Esophagus mucosa (tissue), 1 donor: ENCODE results near the gene GZMA. TPM values are rescaled to one million over a fixed set of nuclear protein-coding genes. Genes with fewer than 3 reads are reported as not detected.
A peak's percentile ranks its signal among the peaks of the same experiment; 100 is the strongest.
"Not testable (repeated sequence)": the region's sequence is repeated elsewhere in the genome, so short reads cannot be mapped to it uniquely, and the experiment has no call there.

Experiments
- ATAC-seq: fragments of 200-7000 bp; cut with Tn5 transposase; one replicate; pipeline ENCODE4 v1.9.1; 2020
- total RNA-seq: library from RNA; stranded (reverse); gene quantifications from one replicate; pipeline ENCODE4 v1.2.4, GENCODE V29; 2023
- donor health status: DM: yes; HTN: yes; CAD: no.

Gene GZMA
- total RNA-seq, result 0.36 TPM

DNA sequence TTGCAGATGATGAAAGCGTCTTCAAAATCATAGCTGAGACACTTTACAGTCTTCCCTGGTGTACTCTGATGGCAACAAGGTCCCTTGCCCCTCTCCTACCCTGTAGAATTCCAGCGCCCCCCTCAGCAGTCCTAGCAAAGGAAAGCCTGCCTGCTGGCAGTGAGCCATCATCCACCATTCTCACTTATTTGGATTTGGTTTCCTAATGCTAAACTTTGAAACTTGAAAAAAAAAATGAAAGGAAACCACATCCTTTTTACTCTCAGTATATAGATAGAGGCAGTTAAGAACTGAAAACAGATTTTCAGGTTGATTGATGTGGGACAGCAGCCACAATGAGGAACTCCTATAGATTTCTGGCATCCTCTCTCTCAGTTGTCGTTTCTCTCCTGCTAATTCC is at the start of gene GZMA:
TSS of gene GZMA (plus strand) at position 299 of the 400 bp plus-strand sequence. CDS start at position 336, 37 bp downstream.
- ATAC-seq, result no peak

- ATAC-seq, result no peak
Measured at GRCh38 chr5:55055183-55055582, 47.3 kb upstream of the GZMA start.

DNA sequence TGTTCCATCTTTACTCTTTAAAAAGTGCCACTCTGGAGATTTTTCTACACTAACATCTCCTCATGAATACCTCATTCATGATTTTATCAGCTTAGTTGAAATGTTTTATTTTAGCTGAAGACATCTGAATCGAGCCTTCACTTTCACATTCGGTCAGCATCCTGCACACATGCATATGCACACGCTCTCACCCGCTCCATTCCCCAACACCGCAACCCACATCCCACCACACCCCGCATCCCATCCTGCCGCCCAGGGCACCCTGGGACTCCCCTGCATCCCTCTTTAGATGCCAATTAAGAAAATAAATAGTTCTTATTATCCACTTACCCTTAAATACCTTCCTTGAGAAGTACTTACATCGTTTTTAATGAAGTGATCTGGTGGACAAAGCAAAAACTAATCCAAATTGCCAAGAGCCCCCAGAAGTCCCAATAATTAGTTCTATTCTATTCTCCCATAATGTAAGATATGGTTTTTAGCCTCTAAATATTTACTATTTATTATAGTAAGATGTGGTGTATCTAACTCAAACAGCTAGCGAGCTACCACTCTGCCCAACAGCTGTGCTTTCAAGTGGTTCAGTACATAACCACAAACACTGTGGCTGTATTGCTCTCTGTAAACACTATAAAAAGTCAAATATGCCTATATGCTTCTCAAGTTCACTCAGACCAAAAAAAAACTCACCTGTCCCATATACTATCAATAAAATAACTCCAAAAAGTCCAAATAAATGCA is 40.2 kb upstream of the GZMA start:
- ATAC-seq, result no peak

DNA sequence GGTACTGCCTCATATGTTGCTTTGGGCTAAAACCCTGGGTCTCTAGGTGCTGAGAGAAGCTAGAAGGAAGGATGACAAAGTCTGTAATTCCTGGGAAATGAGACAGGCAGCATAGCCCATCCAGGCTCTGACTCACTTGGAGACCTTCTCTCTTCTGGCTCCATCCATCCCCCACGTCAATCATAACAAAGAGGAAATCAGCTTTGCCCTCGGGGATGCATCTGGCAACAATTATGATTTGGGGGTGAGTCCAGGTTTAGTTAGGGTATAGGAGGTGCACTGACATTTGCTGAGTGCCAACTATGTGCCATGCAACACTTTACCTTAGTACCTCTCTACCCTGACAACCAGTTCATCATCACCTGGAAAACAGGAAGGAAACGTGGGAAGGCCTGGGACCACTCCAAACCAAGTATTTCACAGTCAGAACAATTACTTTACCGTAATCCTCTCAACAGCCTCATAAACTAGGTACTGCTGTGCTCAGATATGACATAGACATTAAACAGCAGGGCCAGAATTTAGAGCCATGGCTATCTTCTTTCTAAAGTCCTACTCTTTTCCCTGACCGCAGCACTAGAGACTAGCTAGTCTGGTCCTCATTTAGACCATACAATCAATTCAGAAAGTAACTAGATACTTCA is 39.1 kb upstream of the GZMA start:
- ATAC-seq, result no peak

GRCh38 chr5:55063899-55064298 is 38.5 kb upstream of the GZMA start:
- ATAC-seq, result no peak

- no peak for ATAC-seq
Measured at GRCh38 chr5:55064523-55064922, 37.9 kb upstream of the GZMA start.

DNA sequence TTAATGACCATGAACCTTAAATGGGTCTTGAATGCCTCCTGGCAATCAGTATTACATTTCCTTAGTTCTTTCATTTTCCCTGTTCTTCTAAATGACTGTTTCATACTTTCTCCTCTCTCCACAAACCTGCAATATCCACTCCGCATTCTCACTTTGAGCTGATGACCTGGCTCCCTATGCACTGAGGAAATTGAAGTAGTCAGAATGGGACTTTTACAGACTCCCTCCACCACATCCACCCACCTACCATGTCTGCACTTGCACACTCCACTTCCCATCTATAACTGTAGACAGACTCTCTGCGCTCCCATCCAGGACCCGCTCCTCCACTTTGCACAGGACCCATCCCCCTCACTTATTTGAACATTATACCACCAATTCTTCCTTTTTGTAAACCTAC is 36.2 kb upstream of the GZMA start:
- no peak for ATAC-seq

- no peak for ATAC-seq
Measured at GRCh38 chr5:55070968-55071367, 31.5 kb upstream of the GZMA start.

DNA sequence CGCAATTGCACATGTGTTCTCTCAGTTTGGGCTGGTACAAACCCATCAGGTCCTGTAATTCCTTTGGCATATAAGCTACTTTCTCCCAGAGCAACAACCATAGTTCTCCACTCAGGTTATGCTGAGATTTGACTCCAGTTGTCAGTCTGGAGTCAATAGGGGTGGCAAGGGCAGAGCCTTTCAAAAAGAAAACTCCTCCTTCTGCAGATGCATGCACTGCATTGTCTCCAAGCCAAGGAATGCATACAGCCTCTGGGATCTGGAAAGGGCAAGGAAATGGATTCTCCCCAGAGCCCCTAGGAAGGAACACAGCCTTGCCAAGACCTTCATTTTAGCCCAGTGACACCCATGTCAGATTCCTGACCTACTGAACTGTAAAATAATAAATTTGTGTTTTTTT is 31.0 kb upstream of the GZMA start:
- no peak for ATAC-seq

GRCh38 chr5:55072666-55073065 is 29.8 kb upstream of the GZMA start:
- no peak for ATAC-seq

GRCh38 chr5:55073211-55073610 is 29.2 kb upstream of the GZMA start:
- peak; percentile 65 for ATAC-seq

DNA sequence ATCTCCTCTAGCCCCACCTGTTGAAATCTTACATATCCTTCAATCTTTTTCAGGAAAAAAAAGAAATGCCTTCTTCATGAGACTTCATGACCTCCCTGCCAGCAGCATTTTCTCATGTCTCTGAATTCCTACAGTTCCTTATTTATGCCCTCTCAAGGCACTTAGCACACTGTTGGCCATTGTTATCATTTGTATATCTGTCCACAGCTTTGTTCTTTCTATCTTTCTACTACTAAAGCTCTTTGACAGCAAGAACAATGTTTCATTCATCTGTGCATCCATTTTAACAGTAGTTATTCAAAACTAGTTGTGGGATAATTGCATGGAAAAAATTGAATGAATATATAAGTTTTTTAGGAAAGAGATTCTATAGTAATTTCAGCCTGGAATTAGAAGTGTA is 20.9 kb upstream of the GZMA start:
- no peak for ATAC-seq

GRCh38 chr5:55089301-55089700 is 13.1 kb upstream of the GZMA start:
- not testable (repeated sequence) for ATAC-seq

DNA sequence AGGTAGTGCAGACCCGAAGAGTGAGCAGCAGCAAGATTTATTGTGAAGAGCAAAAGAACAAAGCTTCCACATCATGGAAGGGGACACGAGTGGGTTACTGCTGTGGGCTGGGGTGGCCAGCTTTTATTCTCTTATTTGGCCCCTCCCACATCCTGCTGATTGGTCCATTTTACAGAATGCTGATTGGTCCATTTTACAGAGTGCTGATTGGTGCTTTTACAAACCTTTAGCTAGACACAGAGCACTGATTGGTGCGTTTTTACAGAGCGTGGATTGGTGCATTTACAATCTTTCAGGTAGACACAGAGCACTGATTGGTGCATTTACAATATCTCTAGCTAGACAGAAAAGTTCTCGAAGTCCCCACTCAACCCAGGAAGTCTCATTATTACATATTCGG is 11.4 kb upstream of the GZMA start:
- ATAC-seq, result not testable (repeated sequence)

- ATAC-seq, result no peak
Measured at GRCh38 chr5:55096182-55096581, 6.3 kb upstream of the GZMA start.

- ATAC-seq, result no peak
Measured at GRCh38 chr5:55096861-55097260, 5.6 kb upstream of the GZMA start.

DNA sequence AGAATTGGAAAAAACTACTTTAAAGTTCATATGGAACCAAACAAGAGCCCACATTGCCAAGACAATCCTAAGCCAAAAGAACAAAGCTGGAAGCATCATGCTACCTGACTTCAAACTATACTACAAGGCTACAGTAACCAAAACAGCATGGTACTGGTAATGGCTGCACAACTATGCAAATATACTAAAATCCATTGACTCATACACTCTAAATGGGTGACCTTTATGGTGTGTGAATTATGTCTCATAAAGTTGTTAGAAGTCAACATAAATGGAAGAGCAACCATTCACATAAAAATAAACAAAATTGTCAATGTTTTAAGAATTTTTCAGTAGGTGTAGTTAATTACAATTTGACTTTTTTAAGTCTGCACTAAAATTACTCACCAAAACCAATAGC is 1.3 kb upstream of the GZMA start:
- not testable (repeated sequence) for ATAC-seq

DNA sequence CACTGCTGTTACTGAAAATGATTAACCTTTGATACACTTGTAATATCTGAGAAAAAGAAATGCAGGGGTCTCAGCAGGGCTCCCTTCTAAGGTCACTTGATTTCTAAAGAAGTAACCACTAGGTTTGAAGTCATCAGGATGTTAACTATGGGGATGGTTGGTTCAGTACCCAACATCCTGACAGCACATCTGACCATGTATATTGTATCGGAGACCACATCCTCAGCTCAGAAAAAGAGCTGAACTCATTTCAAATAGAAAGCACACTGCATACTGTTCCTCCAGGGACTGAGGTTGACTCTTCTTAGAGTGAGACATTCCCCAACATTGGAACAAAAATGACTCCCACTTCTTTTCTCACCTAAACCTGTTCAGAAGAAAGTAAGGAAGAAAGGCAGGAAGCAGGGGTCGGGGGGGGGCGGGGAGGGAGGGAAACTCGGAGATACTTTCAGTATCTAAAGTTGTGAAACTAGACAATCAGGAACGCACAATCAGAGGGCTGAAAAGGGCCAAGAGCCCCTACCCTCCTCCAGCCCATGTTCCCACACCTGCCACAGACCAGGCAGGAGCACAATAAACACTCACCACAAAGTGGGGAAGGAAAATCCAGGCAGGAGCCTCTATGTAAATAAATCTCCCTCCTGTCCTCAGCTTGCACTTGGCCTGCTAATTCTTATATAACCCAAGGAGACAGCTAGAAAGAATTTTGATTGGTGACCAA is 730 bp upstream of the GZMA start:
- ATAC-seq, result no peak

DNA sequence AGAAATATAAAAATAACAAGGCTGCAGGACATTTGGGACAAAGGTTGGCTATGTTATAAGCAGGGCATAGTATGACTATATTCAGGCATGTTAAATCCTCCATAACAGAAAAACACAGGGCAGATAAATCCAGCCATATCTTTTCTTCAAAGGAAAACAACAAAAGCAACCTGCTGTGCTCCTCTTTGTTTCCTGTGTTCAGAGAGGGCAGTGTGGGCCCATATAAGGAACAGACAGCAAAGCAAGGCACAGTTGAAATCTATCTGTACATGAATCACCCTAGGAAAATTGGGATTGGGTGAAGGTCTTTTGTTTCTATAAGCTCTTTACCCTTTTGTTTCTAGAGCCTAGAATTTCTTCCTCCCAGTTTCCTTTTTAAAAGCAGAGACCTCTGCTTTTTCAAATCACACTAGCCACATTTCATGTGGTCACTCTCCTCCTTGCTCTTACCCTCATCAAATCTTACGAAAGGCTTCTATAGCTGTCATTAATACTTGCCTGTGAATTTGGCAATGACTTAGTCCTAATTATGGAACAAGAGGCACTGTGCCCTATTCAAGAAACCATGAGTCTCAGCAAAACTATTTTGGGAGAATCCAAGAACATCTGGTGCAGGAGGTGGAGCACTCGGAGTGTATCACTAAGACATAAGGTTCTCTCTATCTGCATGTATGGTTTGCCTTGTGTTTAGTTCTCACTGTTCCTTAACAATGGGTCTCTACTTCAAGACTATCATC is 1.8 kb downstream of the GZMA start:
- no peak for ATAC-seq

GRCh38 chr5:55104946-55105701 is 2.7 kb downstream of the GZMA start:
- no peak for ATAC-seq

DNA sequence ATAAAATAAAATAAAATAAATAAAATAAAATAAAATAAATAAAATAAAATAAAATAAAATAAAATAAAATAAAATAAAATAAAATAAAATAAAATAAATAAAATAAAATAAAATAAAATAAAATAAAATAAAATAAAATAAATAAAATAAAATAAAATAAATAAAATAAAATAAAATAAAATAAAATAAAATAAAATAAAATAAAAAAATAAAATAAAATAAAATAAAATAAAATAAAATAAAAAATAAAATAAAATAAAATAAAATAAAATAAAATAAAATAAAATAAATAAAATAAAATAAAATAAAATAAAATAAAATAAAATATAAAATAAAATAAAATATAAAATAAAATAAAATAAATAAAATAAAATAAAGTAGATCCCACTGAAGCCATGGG is 3.5 kb downstream of the GZMA start:
- not testable (repeated sequence) for ATAC-seq

- no peak for ATAC-seq
Measured at GRCh38 chr5:55108661-55109060, 6.2 kb downstream of the GZMA start.
